Fibroblast of lung (primary cell): Measurements from ENCODE around the gene UBL7. TPM values are rescaled to one million over a fixed set of nuclear protein-coding genes. Genes with fewer than 3 reads are reported as not detected.

ENCODE experiments used
- DNase-seq, 2 donors: peaks; one replicate each; pipeline versions ENCODE4 v3.0.0 to v3.0.0-alpha.2; 2010; ENCODE audit warnings: low read depth in 2 of 2
- H2AFZ ChIP-seq: 2 replicates; pipeline ENCODE4 v1.5.1; 2012; ENCODE audit warnings: low read length, control low read depth, inconsistent platforms
- H3K27ac ChIP-seq: 2 replicates; pipeline ENCODE4 v1.5.1; 2011; ENCODE audit warnings: low read length, control low read depth; ENCODE audit not compliant: insufficient read depth
- H3K27me3 ChIP-seq: 2 replicates; pipeline ENCODE4 v1.5.1; 2011; ENCODE audit warnings: mild to moderate bottlenecking, low read length; ENCODE audit not compliant: control insufficient read depth, insufficient read depth
- H3K36me3 ChIP-seq: 2 replicates; pipeline ENCODE4 v1.5.1; 2011; ENCODE audit warnings: low read length; ENCODE audit not compliant: control insufficient read depth, insufficient read depth
- H3K4me1 ChIP-seq: 2 replicates; pipeline ENCODE4 v1.5.1; 2011; ENCODE audit warnings: low read length; ENCODE audit not compliant: control insufficient read depth, insufficient read depth; ENCODE audit errors: extremely low read depth
- H3K4me2 ChIP-seq: 2 replicates; pipeline ENCODE4 v1.5.1; 2011; ENCODE audit warnings: low read length, control low read depth; ENCODE audit not compliant: insufficient read depth; ENCODE audit errors: extremely low read depth
- H3K4me3 ChIP-seq, 4 experiments: fragments of 200-600 bp in 1 of 4; sonication (generic) in 1 of 4; replicated peaks in 1 of 4; 2 replicates each; pipeline ENCODE4 v1.5.1; 2011 to 2016; ENCODE audit warnings: low read length in 4 of 4, low read depth in 3 of 4, mild to moderate bottlenecking in 3 of 4, control low read depth in 2 of 4, inconsistent platforms in 1 of 4, mixed read lengths in 1 of 4; ENCODE audit not compliant: insufficient read depth in 1 of 4; ENCODE audit errors: control extremely low read depth in 1 of 4
- H3K79me2 ChIP-seq: 2 replicates; pipeline ENCODE4 v1.5.1; 2012; ENCODE audit warnings: mild to moderate bottlenecking, low read length, inconsistent platforms; ENCODE audit not compliant: control insufficient read depth, insufficient read depth
- H3K9ac ChIP-seq: 2 replicates; pipeline ENCODE4 v1.5.1; 2011; ENCODE audit warnings: mild to moderate bottlenecking, low read length, control low read depth; ENCODE audit not compliant: insufficient read depth
- H3K9me3 ChIP-seq: 2 replicates; pipeline ENCODE4 v1.5.1; 2012; ENCODE audit warnings: low read depth, low read length; ENCODE audit not compliant: control insufficient read depth, insufficient read depth
- H4K20me1 ChIP-seq: 2 replicates; pipeline ENCODE4 v1.5.1; 2011; ENCODE audit warnings: low read length; ENCODE audit not compliant: control insufficient read depth, insufficient read depth; ENCODE audit errors: extremely low read depth
- EZH2 ChIP-seq: IDR thresholded peaks from 2 replicates; pipeline ENCODE4 v1.5.1; 2012; ENCODE audit warnings: low read length, control low read depth, mild to moderate bottlenecking; ENCODE audit errors: missing control alignments
- polyA plus RNA-seq, 2 donors: library from polyadenylated mRNA; depleted of rRNA in 1 of 2; stranded (reverse) in 1 of 2; unstranded in 1 of 2; fragments of >200 nt; gene quantifications; 2 replicates each; pipeline ENCODE4 v1.2.1, GENCODE V29; 2011 to 2012; ENCODE audit warnings: missing spikeins in 1 of 2
- total RNA-seq: library from RNA; depleted of rRNA; stranded (reverse); fragments of >200 nt; gene quantifications from 2 replicates; pipeline ENCODE4 v1.2.1, GENCODE V29; 2014
- TF ChIP-seq, protein P1 (sequence below), 2 donors: IDR thresholded peaks in 1 of 2; conservative IDR thresholded peaks in 1 of 2; 1 replicate in 1 of 2; 2 replicates in 1 of 2; pipeline ENCODE4 v1.5.1; 2011 to 2012; ENCODE audit warnings: low read length in 2 of 2, control low read depth in 1 of 2, inconsistent platforms in 1 of 2, low read depth in 1 of 2, mild to moderate bottlenecking in 1 of 2

Gene UBL7
- total and polyA plus RNA-seq, 2 donors (not counting 1 experiment from before 2014, with no cell fraction given): 31.9 to 36.8 TPM

DNA sequence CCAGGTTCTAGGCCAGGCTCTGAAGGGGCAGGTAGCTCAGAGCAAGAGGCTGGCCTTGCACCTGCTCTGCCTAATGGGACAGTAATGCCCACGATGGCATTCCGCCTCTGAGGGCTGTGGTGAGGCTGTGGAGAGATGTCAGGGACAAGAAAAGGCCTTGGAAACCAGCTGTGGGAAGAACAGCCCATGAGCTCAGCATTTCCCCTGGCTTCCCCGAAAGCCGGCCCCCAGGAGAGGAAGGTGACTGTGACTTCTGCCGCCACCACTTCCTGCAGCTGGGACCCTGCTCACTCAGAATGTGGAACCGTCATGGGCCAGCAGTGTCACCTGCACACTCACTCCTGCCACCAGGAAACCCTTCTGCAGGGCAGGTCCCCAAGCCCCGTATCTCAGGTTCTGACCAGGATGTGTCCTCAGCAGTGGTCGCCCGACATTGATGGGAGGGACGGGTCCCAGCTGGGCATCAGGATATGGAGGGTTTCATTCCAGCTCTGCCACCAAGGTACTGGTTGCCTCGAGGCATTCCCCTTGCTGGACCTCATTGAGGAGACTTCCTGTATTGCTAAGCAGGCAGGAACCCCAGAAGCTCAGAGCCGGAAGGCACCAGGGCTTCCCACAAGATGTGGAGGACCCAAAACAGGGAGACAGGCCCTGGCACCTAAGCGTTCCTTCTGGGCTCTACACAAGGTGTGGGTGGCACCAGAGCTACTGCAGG, 57.9 kb downstream of the UBL7 start:
- Histone ChIP-seq H3K9ac (no peak overlapping the region), H4K20me1 (no peaks in the 10 kb centered on the region), H3K79me2 (no peaks in the 10 kb centered on the region), H2AFZ (no peak overlapping the region), H3K9me3 (no peaks in the 10 kb centered on the region), H3K36me3 (no peaks in the 10 kb centered on the region), H3K4me3 (no peak overlapping the region), H3K4me2 (no peak overlapping the region), H3K27ac (no peak overlapping the region), H3K27me3 (no peaks in the 10 kb centered on the region), H3K4me1 (peaks cover 27% of the 10 kb centered on the region)
- no peak for TF ChIP-seq EZH2
- TF ChIP-seq, protein P1, sequence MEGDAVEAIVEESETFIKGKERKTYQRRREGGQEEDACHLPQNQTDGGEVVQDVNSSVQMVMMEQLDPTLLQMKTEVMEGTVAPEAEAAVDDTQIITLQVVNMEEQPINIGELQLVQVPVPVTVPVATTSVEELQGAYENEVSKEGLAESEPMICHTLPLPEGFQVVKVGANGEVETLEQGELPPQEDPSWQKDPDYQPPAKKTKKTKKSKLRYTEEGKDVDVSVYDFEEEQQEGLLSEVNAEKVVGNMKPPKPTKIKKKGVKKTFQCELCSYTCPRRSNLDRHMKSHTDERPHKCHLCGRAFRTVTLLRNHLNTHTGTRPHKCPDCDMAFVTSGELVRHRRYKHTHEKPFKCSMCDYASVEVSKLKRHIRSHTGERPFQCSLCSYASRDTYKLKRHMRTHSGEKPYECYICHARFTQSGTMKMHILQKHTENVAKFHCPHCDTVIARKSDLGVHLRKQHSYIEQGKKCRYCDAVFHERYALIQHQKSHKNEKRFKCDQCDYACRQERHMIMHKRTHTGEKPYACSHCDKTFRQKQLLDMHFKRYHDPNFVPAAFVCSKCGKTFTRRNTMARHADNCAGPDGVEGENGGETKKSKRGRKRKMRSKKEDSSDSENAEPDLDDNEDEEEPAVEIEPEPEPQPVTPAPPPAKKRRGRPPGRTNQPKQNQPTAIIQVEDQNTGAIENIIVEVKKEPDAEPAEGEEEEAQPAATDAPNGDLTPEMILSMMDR (conservative IDR thresholded peaks at IDR 0.05 in 1 of 2, IDR thresholded peaks at IDR 0.05 in 1 of 2; ENCODE audit: low read depth in 1 of 2, low read length in 2 of 2): no peak
- no peak for DNase-seq

DNA sequence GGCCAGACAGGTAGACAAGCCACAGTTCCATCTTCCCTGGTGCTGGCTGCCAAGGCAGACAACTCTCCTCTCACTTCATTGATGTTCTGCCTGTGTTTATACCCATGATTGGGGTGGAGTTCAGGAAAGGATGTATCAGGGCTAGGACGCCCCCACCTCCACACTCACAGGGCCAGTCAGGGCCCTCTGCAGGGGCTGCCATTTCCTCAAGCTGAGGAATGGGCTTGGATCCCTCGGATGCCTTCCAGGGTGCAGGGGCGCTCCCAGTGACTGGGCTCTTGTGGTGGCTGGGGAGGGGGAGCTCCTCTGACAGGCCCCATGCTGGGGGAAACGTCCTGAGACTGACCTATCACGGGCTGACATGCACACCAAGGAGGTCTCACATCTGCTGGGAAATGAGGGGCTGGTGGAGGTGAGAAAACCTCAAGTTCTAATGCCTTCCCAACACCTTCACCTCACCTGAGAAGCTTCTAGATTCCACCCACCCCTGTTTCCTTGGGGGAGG, 58.6 kb downstream of the UBL7 start:
- Histone ChIP-seq H3K4me1 (peaks cover 24% of the 10 kb centered on the region), H3K79me2 (no peaks in the 10 kb centered on the region), H3K27me3 (no peaks in the 10 kb centered on the region), H3K36me3 (no peaks in the 10 kb centered on the region), H3K9ac (no peak overlapping the region), H4K20me1 (no peaks in the 10 kb centered on the region), H2AFZ (no peak overlapping the region), H3K4me2 (no peak overlapping the region), H3K4me3 (no peak overlapping the region), H3K27ac (no peak overlapping the region), H3K9me3 (no peaks in the 10 kb centered on the region)
- TF ChIP-seq, protein P1 (conservative IDR thresholded peaks at IDR 0.05 in 1 of 2, IDR thresholded peaks at IDR 0.05 in 1 of 2; ENCODE audit: low read depth in 1 of 2, low read length in 2 of 2): no peak
- TF ChIP-seq EZH2: no peak
- no peak for DNase-seq

DNA sequence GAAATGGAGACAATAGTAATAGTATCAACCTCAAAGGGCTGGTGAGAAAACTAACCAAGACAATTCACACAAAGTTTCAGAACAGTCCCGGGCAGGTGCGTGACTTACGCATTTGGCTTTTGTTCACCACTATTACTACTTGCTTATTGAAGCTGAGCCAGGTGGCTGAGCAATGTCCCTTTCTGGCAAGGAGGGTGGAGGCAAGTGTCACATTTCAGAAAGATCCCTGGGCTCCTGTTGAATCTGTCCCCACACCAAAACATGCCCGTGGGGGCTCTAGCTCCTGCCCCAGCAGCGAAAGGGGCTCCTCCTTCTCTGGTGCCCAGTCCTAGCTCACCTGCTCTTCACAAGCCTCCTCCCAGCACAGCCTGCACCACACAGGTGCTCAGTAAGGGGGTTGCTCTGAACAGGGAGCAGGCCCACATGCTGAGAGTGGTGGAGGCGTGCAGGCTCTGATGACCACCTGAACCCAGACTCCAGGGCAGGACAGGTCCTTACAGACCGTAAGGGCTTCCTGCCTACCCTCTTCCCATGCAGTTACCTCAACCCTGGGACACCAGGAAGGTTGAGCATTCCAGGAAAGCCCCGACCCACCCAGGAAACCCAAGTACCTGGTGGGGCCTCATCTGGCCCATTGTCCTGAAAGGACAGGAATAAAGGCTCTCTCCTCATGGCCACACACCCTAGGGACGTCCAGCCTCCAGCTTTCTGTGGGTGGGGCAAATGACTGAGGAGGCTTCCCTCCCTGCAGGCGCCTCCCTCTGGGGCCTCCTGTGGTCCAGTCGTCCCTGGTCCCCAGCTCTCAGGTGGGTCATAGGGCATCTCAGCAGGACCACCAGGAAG, 59.8 kb downstream of the UBL7 start:
- H4K20me1 ChIP-seq: no peaks in the 10 kb centered on the region
- H3K27ac ChIP-seq: no peak overlapping the region
- peak in 1 of 2 donors; percentile 54 for DNase-seq

More for the DNA sequence above, 59.8 kb downstream of the UBL7 start:
- Histone ChIP-seq H2AFZ (no peak overlapping the region), H3K4me2 (no peak overlapping the region), H3K9ac (no peak overlapping the region), H3K4me1 (peaks cover 24% of the 10 kb centered on the region), H3K9me3 (no peaks in the 10 kb centered on the region), H3K36me3 (no peaks in the 10 kb centered on the region), H3K27me3 (no peaks in the 10 kb centered on the region), H3K79me2 (no peaks in the 10 kb centered on the region), H3K4me3 (no peak overlapping the region)
- TF ChIP-seq, protein P1 (conservative IDR thresholded peaks at IDR 0.05 in 1 of 2, IDR thresholded peaks at IDR 0.05 in 1 of 2; ENCODE audit: low read depth in 1 of 2, low read length in 2 of 2): no peak
- no peak for TF ChIP-seq EZH2
